Effector memory CD4-positive, alpha-beta T cell (primary cell): ENCODE results near the gene C1D.

Experiments used
- DNase-seq, 3 donors: peaks; one replicate each; pipeline ENCODE4 v3.0.0-alpha.2; 2020
- H3K27ac ChIP-seq: 2 replicates; pipeline ENCODE4 v1.7.0; 2013; ENCODE audit warnings: mild to moderate bottlenecking, low read length, moderate library complexity; ENCODE audit not compliant: insufficient read depth, poor library complexity, severe bottlenecking
- H3K27me3 ChIP-seq: replicated peaks from 2 replicates; pipeline ENCODE4 v1.7.0; 2013; ENCODE audit warnings: mild to moderate bottlenecking, low read length; ENCODE audit not compliant: insufficient read depth, control insufficient read depth, poor library complexity, severe bottlenecking
- H3K36me3 ChIP-seq: 2 replicates; pipeline ENCODE4 v1.7.0; 2013; ENCODE audit warnings: mild to moderate bottlenecking, low read length, moderate library complexity; ENCODE audit not compliant: control insufficient read depth, insufficient read depth
- H3K4me1 ChIP-seq: 2 replicates; pipeline ENCODE4 v1.7.0; 2013; ENCODE audit warnings: low read length, mild to moderate bottlenecking; ENCODE audit not compliant: control insufficient read depth, insufficient read depth, poor library complexity, severe bottlenecking
- H3K4me3 ChIP-seq: 2 replicates; pipeline ENCODE4 v1.7.0; 2013; ENCODE audit warnings: low read length, low read depth, mild to moderate bottlenecking; ENCODE audit not compliant: insufficient read depth, poor library complexity, severe bottlenecking
- H3K9me3 ChIP-seq: 2 replicates; pipeline ENCODE4 v1.7.0; 2013; ENCODE audit warnings: mild to moderate bottlenecking, low read length, moderate library complexity; ENCODE audit not compliant: control insufficient read depth
- total RNA-seq, 3 donors: gene quantifications; one replicate each; lab custom pipeline; 2026; lab: John Stamatoyannopoulos, UW

Gene C1D, protein sequence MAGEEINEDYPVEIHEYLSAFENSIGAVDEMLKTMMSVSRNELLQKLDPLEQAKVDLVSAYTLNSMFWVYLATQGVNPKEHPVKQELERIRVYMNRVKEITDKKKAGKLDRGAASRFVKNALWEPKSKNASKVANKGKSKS
- total RNA-seq = 7.7 to 19.7 (median 14.3) reads per million in 3 donors

DNA sequence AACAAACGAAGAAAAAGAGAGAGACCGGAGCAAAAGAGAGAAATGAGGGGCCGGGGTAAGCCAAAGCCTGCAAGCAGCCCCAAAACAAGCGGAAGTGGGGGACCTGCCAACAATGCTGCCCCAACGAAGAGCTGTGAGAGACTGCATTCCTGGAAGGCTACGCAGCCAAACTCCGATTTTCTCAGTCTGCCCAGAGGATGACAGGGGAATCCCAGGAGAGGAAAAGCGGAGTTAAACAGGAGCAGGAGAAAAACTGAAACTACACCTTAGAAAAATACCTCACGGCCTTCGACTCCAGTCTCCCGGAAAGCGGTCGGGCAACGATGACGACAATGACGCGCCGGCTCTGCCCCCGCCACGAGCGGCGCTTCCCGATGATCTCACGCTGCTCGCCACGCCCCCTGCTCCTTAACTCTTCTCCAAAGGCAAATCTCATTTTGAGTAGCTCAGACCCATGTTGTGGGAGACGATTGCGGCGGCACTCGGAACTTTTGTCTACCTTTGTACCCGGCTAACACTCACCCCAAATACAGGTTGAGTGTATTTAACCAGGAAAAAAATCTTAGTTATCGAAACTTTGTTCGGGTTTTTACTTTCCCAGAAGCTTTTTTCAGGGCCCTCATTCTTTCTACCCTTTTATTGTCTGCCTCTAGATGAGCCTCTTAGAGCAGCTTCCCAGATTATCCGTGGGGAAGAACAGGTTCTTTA lies at the start of gene C1D:
TSS of gene C1D (minus strand) at position 325 of the 708 bp plus-strand sequence. CDS start 15,694 bp downstream, outside the sequence.
- Histone ChIP-seq H3K36me3 (no peaks in the 10 kb centered on the region), H3K9me3 (no peaks in the 10 kb centered on the region), H3K27me3 (no peaks in the 10 kb centered on the region), H3K27ac (peak within 1 kb of the TSS; percentile 90), H3K4me3 (peak within 1 kb of the TSS; percentile 93), H3K4me1 (peaks cover 10% of the 10 kb centered on the region)
- peak; percentile 80 to 87 (median 84) for DNase-seq

GRCh38 chr2:68110102-68110501 lies 47.3 kb upstream of the C1D start:
- H3K27me3 ChIP-seq = peaks cover 2% of the 10 kb centered on the region
- no peak overlapping the region for H3K27ac ChIP-seq
- H3K36me3 ChIP-seq = no peaks in the 10 kb centered on the region
- H3K4me3 ChIP-seq = no peak overlapping the region
- H3K9me3 ChIP-seq = no peaks in the 10 kb centered on the region
- DNase-seq = no peak
- no peaks in the 10 kb centered on the region for H3K4me1 ChIP-seq

- H3K27me3 ChIP-seq = no peaks in the 10 kb centered on the region
- no peak for DNase-seq
- H3K27ac ChIP-seq = no peak overlapping the region
- H3K4me1 ChIP-seq = no peaks in the 10 kb centered on the region
- no peaks in the 10 kb centered on the region for H3K9me3 ChIP-seq
- no peak overlapping the region for H3K4me3 ChIP-seq
- no peaks in the 10 kb centered on the region for H3K36me3 ChIP-seq
Measured at GRCh38 chr2:68108120-68108519, 45.3 kb upstream of the C1D start.

GRCh38 chr2:68107475-68107874 lies 44.7 kb upstream of the C1D start:
- Histone ChIP-seq H3K27ac (no peak overlapping the region), H3K9me3 (no peaks in the 10 kb centered on the region), H3K4me3 (no peak overlapping the region), H3K27me3 (no peaks in the 10 kb centered on the region), H3K4me1 (no peaks in the 10 kb centered on the region), H3K36me3 (no peaks in the 10 kb centered on the region)
- no peak for DNase-seq

DNA sequence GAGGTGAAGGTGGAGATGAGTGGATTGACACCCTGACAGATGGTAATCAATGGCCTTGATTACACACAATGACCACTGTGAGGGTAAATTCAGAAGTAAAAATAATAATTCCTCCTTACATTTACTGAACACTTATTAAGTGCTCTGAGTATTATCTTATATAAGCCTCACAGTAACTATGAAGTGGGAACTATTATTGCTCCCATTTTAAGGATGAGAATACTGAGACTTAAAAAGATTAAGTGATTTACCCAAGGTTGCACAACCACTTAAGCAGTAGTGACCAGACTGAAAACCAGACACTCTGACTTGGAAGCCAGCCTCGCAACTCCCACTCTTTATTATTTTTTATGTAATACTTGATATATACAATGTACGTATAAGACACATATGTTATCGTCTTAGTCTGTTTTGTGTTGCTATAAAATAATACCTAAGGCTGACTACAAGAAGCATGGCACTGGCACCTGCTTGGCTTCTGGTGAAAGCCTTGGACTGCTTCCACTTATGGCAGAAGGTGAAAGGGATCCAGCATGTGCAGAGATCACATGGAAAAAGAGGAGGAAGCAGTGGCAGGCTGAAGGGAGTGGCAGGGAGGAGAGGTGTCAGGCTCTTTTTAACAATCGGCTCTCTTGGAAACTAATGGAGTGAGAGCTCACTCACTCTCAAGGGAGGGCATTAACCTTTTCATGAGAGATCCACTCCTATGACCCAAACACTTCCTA lies 41.5 kb upstream of the C1D start:
- no peaks in the 10 kb centered on the region for H3K9me3 ChIP-seq
- no peak overlapping the region for H3K4me3 ChIP-seq
- no peak for DNase-seq
- no peak overlapping the region for H3K27ac ChIP-seq
- no peaks in the 10 kb centered on the region for H3K36me3 ChIP-seq
- no peaks in the 10 kb centered on the region for H3K27me3 ChIP-seq
- no peaks in the 10 kb centered on the region for H3K4me1 ChIP-seq

DNA sequence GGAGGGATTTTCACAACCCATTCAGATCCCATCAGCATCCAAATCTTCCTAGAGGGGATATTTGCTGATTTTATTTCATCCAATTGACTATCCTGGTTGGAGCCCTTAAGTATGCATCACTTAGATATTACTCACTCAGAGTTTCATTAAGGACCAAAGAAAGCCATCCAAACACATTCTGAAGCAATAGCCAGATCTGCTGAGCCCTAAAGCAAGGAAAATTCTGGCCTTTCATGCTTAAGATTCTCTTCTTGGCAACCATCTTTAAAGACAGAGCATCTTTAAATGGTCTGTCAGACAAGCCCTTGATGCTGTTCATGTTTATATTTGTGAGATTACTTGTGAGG lies 40.9 kb upstream of the C1D start:
- no peak overlapping the region for H3K27ac ChIP-seq
- no peaks in the 10 kb centered on the region for H3K27me3 ChIP-seq

GRCh38 chr2:68103030-68103708 lies 40.4 kb upstream of the C1D start:
- no peak for DNase-seq
- no peak overlapping the region for H3K27ac ChIP-seq
- no peaks in the 10 kb centered on the region for H3K9me3 ChIP-seq
- H3K4me3 ChIP-seq = no peak overlapping the region
- H3K36me3 ChIP-seq = no peaks in the 10 kb centered on the region
- H3K27me3 ChIP-seq = no peaks in the 10 kb centered on the region
- H3K4me1 ChIP-seq = no peaks in the 10 kb centered on the region

More for the DNA sequence above, 40.9 kb upstream of the C1D start:
- no peaks in the 10 kb centered on the region for H3K4me1 ChIP-seq
- H3K9me3 ChIP-seq = no peaks in the 10 kb centered on the region
- H3K4me3 ChIP-seq = no peak overlapping the region
- no peaks in the 10 kb centered on the region for H3K36me3 ChIP-seq
- no peak for DNase-seq

- no peak overlapping the region for H3K4me3 ChIP-seq
- no peak for DNase-seq
- H3K36me3 ChIP-seq = no peaks in the 10 kb centered on the region
Measured at GRCh38 chr2:68100189-68100588, 37.4 kb upstream of the C1D start.

DNA sequence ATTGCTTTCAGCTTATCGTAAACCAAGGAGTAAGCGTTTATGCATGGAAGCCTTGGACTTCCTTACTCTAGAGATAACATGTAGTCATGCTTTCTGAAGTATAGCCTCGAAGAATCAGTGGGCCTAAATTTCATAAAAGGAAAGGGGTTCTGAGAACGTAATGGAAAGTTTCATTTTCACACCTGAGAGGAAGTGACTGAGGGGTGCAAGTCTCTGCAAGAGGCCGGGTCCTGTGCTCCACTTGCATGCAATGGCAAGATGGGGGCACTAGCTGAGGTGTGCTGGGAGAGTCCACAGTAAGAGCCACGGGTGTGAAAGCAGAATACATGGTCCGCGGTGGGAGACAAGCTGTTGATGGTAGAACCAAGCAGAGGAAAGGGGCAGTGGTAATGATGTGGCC lies 36.5 kb upstream of the C1D start:
- DNase-seq = no peak
- Histone ChIP-seq H3K4me3 (no peak overlapping the region), H3K27me3 (no peaks in the 10 kb centered on the region), H3K27ac (no peak overlapping the region), H3K4me1 (no peaks in the 10 kb centered on the region), H3K36me3 (no peaks in the 10 kb centered on the region), H3K9me3 (no peaks in the 10 kb centered on the region)

More at GRCh38 chr2:68100189-68100588, 37.4 kb upstream of the C1D start:
- Histone ChIP-seq H3K9me3 (no peaks in the 10 kb centered on the region), H3K4me1 (no peaks in the 10 kb centered on the region), H3K27ac (no peak overlapping the region), H3K27me3 (no peaks in the 10 kb centered on the region)
